ENCODE measurements around the gene PDP2.

- TF ChIP-seq, protein P1, sequence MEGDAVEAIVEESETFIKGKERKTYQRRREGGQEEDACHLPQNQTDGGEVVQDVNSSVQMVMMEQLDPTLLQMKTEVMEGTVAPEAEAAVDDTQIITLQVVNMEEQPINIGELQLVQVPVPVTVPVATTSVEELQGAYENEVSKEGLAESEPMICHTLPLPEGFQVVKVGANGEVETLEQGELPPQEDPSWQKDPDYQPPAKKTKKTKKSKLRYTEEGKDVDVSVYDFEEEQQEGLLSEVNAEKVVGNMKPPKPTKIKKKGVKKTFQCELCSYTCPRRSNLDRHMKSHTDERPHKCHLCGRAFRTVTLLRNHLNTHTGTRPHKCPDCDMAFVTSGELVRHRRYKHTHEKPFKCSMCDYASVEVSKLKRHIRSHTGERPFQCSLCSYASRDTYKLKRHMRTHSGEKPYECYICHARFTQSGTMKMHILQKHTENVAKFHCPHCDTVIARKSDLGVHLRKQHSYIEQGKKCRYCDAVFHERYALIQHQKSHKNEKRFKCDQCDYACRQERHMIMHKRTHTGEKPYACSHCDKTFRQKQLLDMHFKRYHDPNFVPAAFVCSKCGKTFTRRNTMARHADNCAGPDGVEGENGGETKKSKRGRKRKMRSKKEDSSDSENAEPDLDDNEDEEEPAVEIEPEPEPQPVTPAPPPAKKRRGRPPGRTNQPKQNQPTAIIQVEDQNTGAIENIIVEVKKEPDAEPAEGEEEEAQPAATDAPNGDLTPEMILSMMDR (IDR thresholded peaks at IDR 0.05 in 2 of 3, conservative IDR thresholded peaks at IDR 0.05 in 1 of 3; ENCODE audit: control insufficient read depth in 2 of 3, extremely low read depth in 1 of 3, insufficient read depth in 1 of 3, low read depth in 3 of 3, low read length in 3 of 3), result no peak
- no peak for TF ChIP-seq GATAD2B (conservative IDR thresholded peaks at IDR 0.05; ENCODE audit: low read depth)
- TF ChIP-seq RAD21 (IDR thresholded peaks at IDR 0.05; ENCODE audit: insufficient read depth, low read depth, low read length), result no peak
- TF ChIP-seq POLR2A (IDR thresholded peaks at IDR 0.05; ENCODE audit: low read depth, low read length), result no peak
Observed at GRCh38 chr16:66905633-66906539, 25.6 kb downstream of the PDP2 start.

All from GM12878 (cell line).